H1 (cell line): ENCODE measurements around the gene ARFRP1. TPM values are rescaled to one million over a fixed set of nuclear protein-coding genes. Genes with fewer than 3 reads are reported as not detected.

Experiments
- CTCF ChIA-PET: fragments of 300-600 bp; sonication (Branson Sonifier 250); formaldehyde crosslinking; loops from one replicate; lab custom pipeline; 2021; ENCODE audit not compliant: partially characterized antibody; lab: Charles Lee
- POLR2A ChIA-PET: fragments of 300-600 bp; sonication (Branson Sonifier 250); formaldehyde crosslinking; loops from one replicate; lab custom pipeline; 2021; ENCODE audit warnings: inconsistent platforms; ENCODE audit not compliant: partially characterized antibody; lab: Charles Lee
- DNase-seq, 2 experiments: peaks; one replicate each; pipeline versions ENCODE4 v3.0.0 to v3.0.0-alpha.2; 2010 to 2022; ENCODE audit warnings: low spot score in 2 of 2, low read depth in 1 of 2, mixed read lengths in 1 of 2
- FAIRE-seq: peaks from 2 replicates; lab custom pipeline; 2011; peaks lifted over from hg19 to GRCh38; lab: Jason Lieb, UNC
- H2AFZ ChIP-seq: 2 replicates; pipeline ENCODE4 v1.8.1; 2012; ENCODE audit warnings: low read length, inconsistent platforms
- H2AK5ac ChIP-seq: 2 replicates; pipeline ENCODE4 v1.6.1; 2013; ENCODE audit warnings: low read depth, low read length
- H2BK120ac ChIP-seq: replicated peaks from 2 replicates; pipeline ENCODE3; 2013; ENCODE audit warnings: low read depth, low read length, inconsistent platforms
- H2BK12ac ChIP-seq: 2 replicates; pipeline ENCODE4 v1.6.1; 2013; ENCODE audit warnings: low read depth, low read length
- H2BK15ac ChIP-seq: 2 replicates; pipeline ENCODE4 v1.6.1; 2013; ENCODE audit warnings: low read length
- H2BK20ac ChIP-seq: 2 replicates; pipeline ENCODE4 v1.6.1; 2013; ENCODE audit warnings: low read length
- H2BK5ac ChIP-seq: 2 replicates; pipeline ENCODE4 v1.6.1; 2013; ENCODE audit warnings: low read depth, low read length
- H3K14ac ChIP-seq: 2 replicates; pipeline ENCODE4 v1.6.1; 2013; ENCODE audit warnings: inconsistent platforms; ENCODE audit not compliant: insufficient read length
- H3K18ac ChIP-seq: 2 replicates; pipeline ENCODE4 v1.6.1; 2013; ENCODE audit warnings: low read length; ENCODE audit errors: extremely low read depth
- H3K23ac ChIP-seq: 2 replicates; pipeline ENCODE4 v1.6.1; 2013; ENCODE audit warnings: inconsistent platforms; ENCODE audit not compliant: insufficient read length
- H3K23me2 ChIP-seq: 2 replicates; pipeline ENCODE4 v1.6.1; 2013; ENCODE audit warnings: low read depth, low read length
- H3K27ac ChIP-seq: 2 replicates; pipeline ENCODE4 v1.6.1; 2011; ENCODE audit warnings: low read depth, low read length, inconsistent platforms
- H3K27me3 ChIP-seq, 4 experiments: replicated peaks in 1 of 4; 1 replicate in 1 of 4; 2 replicates in 3 of 4; pipeline versions ENCODE4 v1.6.1 to v1.8.1; 2011 to 2013; ENCODE audit warnings: low read length in 3 of 4, mild to moderate bottlenecking in 3 of 4, inconsistent platforms in 2 of 4, mixed read lengths in 2 of 4, moderate library complexity in 1 of 4; ENCODE audit not compliant: control insufficient read depth in 3 of 4, insufficient read depth in 3 of 4; ENCODE audit errors: extremely low read depth in 1 of 4
- H3K36me3 ChIP-seq, 4 experiments: 2 replicates each; pipeline versions ENCODE4 v1.6.1 to v1.8.1; 2011 to 2013; ENCODE audit warnings: mild to moderate bottlenecking in 4 of 4, low read length in 3 of 4, moderate library complexity in 2 of 4, control low read depth in 1 of 4, inconsistent platforms in 1 of 4; ENCODE audit not compliant: insufficient read depth in 4 of 4, control insufficient read depth in 2 of 4
- H3K4ac ChIP-seq: replicated peaks from 2 replicates; pipeline ENCODE3; 2013; ENCODE audit warnings: low read length, low read depth, mixed read lengths, inconsistent platforms; ENCODE audit not compliant: insufficient read length
- H3K4me1 ChIP-seq, 4 experiments: replicated peaks in 1 of 4; 1 replicate in 1 of 4; 2 replicates in 3 of 4; pipeline versions ENCODE4 v1.6.1 to v1.8.1; 2011 to 2013; ENCODE audit warnings: low read length in 3 of 4, inconsistent platforms in 2 of 4, mixed read lengths in 1 of 4; ENCODE audit not compliant: insufficient read depth in 4 of 4, control insufficient read depth in 3 of 4
- H3K4me2 ChIP-seq, 2 experiments: 2 replicates each; pipeline versions ENCODE4 v1.6.1 to v1.8.1; 2011 to 2013; ENCODE audit warnings: low read depth in 2 of 2, low read length in 2 of 2, control low read depth in 1 of 2, inconsistent platforms in 1 of 2, mild to moderate bottlenecking in 1 of 2; ENCODE audit not compliant: insufficient read depth in 1 of 2
- H3K4me3 ChIP-seq, 4 experiments: fragments of 200-600, 300-600 bp in 1 of 4; sonication (generic), shearing (Covaris generic), sonication (Bioruptor Twin) in 1 of 4; 2 replicates each; pipeline versions ENCODE4 v1.5.1 to v1.8.1; 2011 to 2016; ENCODE audit warnings: low read length in 4 of 4, low read depth in 3 of 4, control low read depth in 2 of 4, inconsistent platforms in 2 of 4, mild to moderate bottlenecking in 2 of 4, mixed read lengths in 1 of 4, moderate library complexity in 1 of 4; ENCODE audit not compliant: insufficient read depth in 2 of 4; ENCODE audit errors: extremely low read depth in 1 of 4
- H3K56ac ChIP-seq: replicated peaks from 2 replicates; pipeline ENCODE3; 2013; ENCODE audit warnings: low read depth, mild to moderate bottlenecking, mixed read lengths, low read length, inconsistent platforms; ENCODE audit not compliant: insufficient read length
- H3K79me1 ChIP-seq: 2 replicates; pipeline ENCODE4 v1.6.1; 2013; ENCODE audit warnings: low read depth, low read length, control low read depth
- H3K79me2 ChIP-seq, 2 experiments: 2 replicates each; pipeline versions ENCODE4 v1.6.1 to v1.8.1; 2012 to 2013; ENCODE audit warnings: low read length in 2 of 2, mild to moderate bottlenecking in 2 of 2, inconsistent platforms in 1 of 2; ENCODE audit not compliant: insufficient read depth in 2 of 2, control insufficient read depth in 1 of 2
- H3K9ac ChIP-seq, 4 experiments: replicated peaks in 1 of 4; 1 replicate in 1 of 4; 2 replicates in 3 of 4; pipeline versions ENCODE4 v1.6.1 to v1.8.1; 2011 to 2013; ENCODE audit warnings: low read depth in 3 of 4, low read length in 3 of 4, control low read depth in 2 of 4, mild to moderate bottlenecking in 2 of 4, moderate library complexity in 2 of 4, inconsistent platforms in 1 of 4; ENCODE audit errors: extremely low read depth in 1 of 4
- H3K9me3 ChIP-seq, 2 experiments: 2 replicates each; pipeline versions ENCODE4 v1.6.1 to v1.8.1; 2012 to 2013; ENCODE audit warnings: mild to moderate bottlenecking in 2 of 2, moderate library complexity in 2 of 2, control low read depth in 1 of 2, inconsistent platforms in 1 of 2, low read depth in 1 of 2, low read length in 1 of 2, mixed read lengths in 1 of 2; ENCODE audit not compliant: insufficient read depth in 2 of 2
- H4K20me1 ChIP-seq, 2 experiments: replicated peaks in 1 of 2; 2 replicates each; pipeline versions ENCODE3 to v1.8.1; 2011 to 2013; ENCODE audit warnings: inconsistent platforms in 2 of 2, low read length in 2 of 2, mild to moderate bottlenecking in 1 of 2; ENCODE audit not compliant: insufficient read depth in 2 of 2, control insufficient read depth in 1 of 2
- H4K5ac ChIP-seq: 2 replicates; pipeline ENCODE4 v1.6.1; 2013; ENCODE audit warnings: low read length, low read depth, mixed read lengths, inconsistent platforms; ENCODE audit not compliant: insufficient read length
- H4K8ac ChIP-seq: 2 replicates; pipeline ENCODE4 v1.8.0; 2013; ENCODE audit warnings: mild to moderate bottlenecking, moderate library complexity, low read length, inconsistent platforms; ENCODE audit not compliant: insufficient read depth; ENCODE audit errors: extremely low read depth
- H4K91ac ChIP-seq: replicated peaks from 2 replicates; pipeline ENCODE3; 2013; ENCODE audit warnings: low read length, mixed read lengths, inconsistent platforms; ENCODE audit not compliant: insufficient read length
- BACH1 ChIP-seq: IDR thresholded peaks from 2 replicates; pipeline ENCODE4 v1.6.1; 2012; ENCODE audit warnings: low read length, improper control_type of control experiment
- BRCA1 ChIP-seq: IDR thresholded peaks from 2 replicates; pipeline ENCODE4 v1.6.1; 2012; ENCODE audit warnings: low read depth, low read length, improper control_type of control experiment
- CHD1 ChIP-seq: IDR thresholded peaks from 2 replicates; pipeline ENCODE4 v1.6.1; 2012; ENCODE audit warnings: low read depth, low read length, improper control_type of control experiment
- CHD2 ChIP-seq: IDR thresholded peaks from 2 replicates; pipeline ENCODE4 v1.6.1; 2012; ENCODE audit warnings: low read length, improper control_type of control experiment
- CTCF ChIP-seq, 3 experiments: IDR thresholded peaks; 1 replicate in 2 of 3; 2 replicates in 1 of 3; pipeline versions ENCODE4 v1.5.1 to v1.6.1; 2011; ENCODE audit warnings: low read length in 3 of 3, mild to moderate bottlenecking in 3 of 3, inconsistent platforms in 2 of 3, low read depth in 1 of 3, moderate library complexity in 1 of 3; ENCODE audit not compliant: insufficient read depth in 1 of 3; ENCODE audit errors: control extremely low read depth in 1 of 3
- GABPA ChIP-seq: IDR thresholded peaks from 2 replicates; pipeline ENCODE4 v1.6.1; 2011; ENCODE audit warnings: mild to moderate bottlenecking, low read length, moderate library complexity, borderline replicate concordance; ENCODE audit not compliant: insufficient read depth
- RAD21 ChIP-seq, 2 experiments: IDR thresholded peaks in 1 of 2; conservative IDR thresholded peaks in 1 of 2; 2 replicates each; pipeline ENCODE4 v1.6.1; 2011; ENCODE audit warnings: low read depth in 2 of 2, low read length in 2 of 2, improper control_type of control experiment in 1 of 2, inconsistent platforms in 1 of 2, mild to moderate bottlenecking in 1 of 2, moderate library complexity in 1 of 2
- RFX5 ChIP-seq: IDR thresholded peaks from 2 replicates; pipeline ENCODE4 v1.6.1; 2011; ENCODE audit warnings: low read depth, low read length, improper control_type of control experiment, borderline replicate concordance
- WGBS, 2 experiments: shearing (Covaris generic) in 1 of 2; methylation state at CpG; one replicate each; pipeline versions ENCODE4 v1.1.6 to v1.1.7; 2013 to 2015; ENCODE audit warnings: low lambda C conversion rate in 2 of 2, mixed read lengths in 2 of 2, inconsistent platforms in 1 of 2, low coverage in 1 of 2, missing lambda C conversion rate in 1 of 2; ENCODE audit not compliant: insufficient replicate concordance in 2 of 2, insufficient coverage in 1 of 2, insufficient read length in 1 of 2; ENCODE audit errors: extremely low coverage in 1 of 2, missing lambda C conversion rate in 1 of 2; 5-methylcytosine and 5-hydroxymethylcytosine counted together
- polyA plus RNA-seq, 7 experiments: library from polyadenylated mRNA; depleted of rRNA in 3 of 7; stranded (reverse) in 5 of 7; unstranded in 2 of 7; fragments of >200 nt in 5 of 7; fragments of 200-250 nt in 2 of 7; gene quantifications; 1 replicate in 5 of 7; 2 replicates in 1 of 7; 4 replicates in 1 of 7; pipeline versions ENCODE4 v1.2.1 to v1.2.3, GENCODE V29; 2011 to 2013; ENCODE audit warnings: missing spikeins in 2 of 7, mixed read lengths in 2 of 7
- total RNA-seq: library from RNA; stranded (reverse); fragmentation: NEBNext Ultra II Directional; extraction: Animal tissue kit (Norgen Biotek cat#: 25700); gene quantifications from 2 replicates; pipeline ENCODE4 v1.2.1, GENCODE V29; 2021

The ARFRP1 gene
- total and polyA plus RNA-seq, 2 of the 8 experiments (the other 6 are each of a cell fraction or from before 2014, with no cell fraction given): 12.9 to 22.9 TPM

GRCh38 chr20:63752411-63753101, 44.8 kb upstream of the ARFRP1 start:
- CTCF ChIA-PET: interaction anchor here (0.5 to 4.4 kb wide), 6 partner anchors 13 to 221 kb away, joined by 3 to 17 read pairs (median 3); partner anchors contain the start of genes SLC2A4RG and TPD52L2
- H3K36me3 ChIP-seq: no peaks in the 10 kb centered on the region; a peak in 1 of 8 replicates
- H3K9ac ChIP-seq: no peak overlapping the region
- H3K23ac ChIP-seq: no peak overlapping the region
- H2BK120ac ChIP-seq: no peak overlapping the region
- no peaks in the 10 kb centered on the region for H3K79me2 ChIP-seq
- H3K79me1 ChIP-seq: no peaks in the 10 kb centered on the region; the same call in 1 of the 2 replicates
- H3K9me3 ChIP-seq: no peaks in the 10 kb centered on the region
- H3K23me2 ChIP-seq: no peaks in the 10 kb centered on the region
- H4K5ac ChIP-seq: no peak overlapping the region
- DNase-seq: no peak
- TF ChIP-seq CHD2 (no peak), RAD21 (IDR thresholded peaks at IDR 0.05 in 1 of 2, conservative IDR thresholded peaks at IDR 0.05 in 1 of 2; ENCODE audit: low read depth in 2 of 2, low read length in 2 of 2) (no peak), BACH1 (no peak), CHD1 (no peak), BRCA1 (no peak), GABPA (peak; percentile 57; the same call in 1 of the 2 replicates), RFX5 (no peak), CTCF (IDR thresholded peaks at IDR 0.05; ENCODE audit: control extremely low read depth in 1 of 3, insufficient read depth in 1 of 3, low read depth in 1 of 3, low read length in 3 of 3) (peak in 2 of 3 experiments; percentile 25 to 42; a peak in 2 of 4 replicates)
- TF ChIP-seq, all 59 proteins: peak for 2
- peaks cover 0 to 19% (median 4%) of the 10 kb centered on the region in 4 experiments; a peak in 6 of 7 replicates for H3K4me1 ChIP-seq
- H3K4me3 ChIP-seq: no peak overlapping the region
- H2BK15ac ChIP-seq: no peak overlapping the region
- peaks cover 0 to 2% of the 10 kb centered on the region in 2 experiments for H4K20me1 ChIP-seq
- no peak overlapping the region for H3K14ac ChIP-seq
- no peak overlapping the region; the same call in 1 of the 2 replicates for H3K18ac ChIP-seq
- no peaks in the 10 kb centered on the region for H3K27me3 ChIP-seq
- H2BK5ac ChIP-seq: peak overlapping the region; percentile 44; the same call in 1 of the 2 replicates
- H2BK20ac ChIP-seq: no peak overlapping the region
- H3K4me2 ChIP-seq: no peak overlapping the region
- H2AK5ac ChIP-seq: no peak overlapping the region
- H2AFZ ChIP-seq: no peak overlapping the region
- H3K56ac ChIP-seq: no peak overlapping the region
- no peak overlapping the region for H4K91ac ChIP-seq
- 96% methylated on average over 41 of the region's 50 CpGs; no CpG with 5 or more reads in 1 of the 2 experiments for WGBS, 2 experiments
- H3K27ac ChIP-seq: no peak overlapping the region
- peak overlapping the region; percentile 30; the same call in 1 of the 2 replicates for H2BK12ac ChIP-seq
- POLR2A ChIA-PET: interaction anchor here (1.0 to 4.5 kb wide), 5 partner anchors 12 to 56 kb away, joined by 3 to 23 read pairs (median 3); partner anchors contain the start of genes LIME1 and TNFRSF6B
- no peak for FAIRE-seq
- H3K4ac ChIP-seq: peak overlapping the region; percentile 50
- no peak overlapping the region; the same call in 1 of the 2 replicates for H4K8ac ChIP-seq
